GM10266 (cell line): Measurements from ENCODE around the gene DCC.

Experiments used
- DNase-seq: peaks from one replicate; pipeline ENCODE4 v3.0.0; 2012; ENCODE audit errors: extremely low spot score
- TF ChIP-seq, protein P1 (sequence below): IDR thresholded peaks from 2 replicates; pipeline ENCODE4 v1.5.1; 2012; ENCODE audit warnings: mild to moderate bottlenecking, low read depth; ENCODE audit not compliant: control insufficient read depth, insufficient read depth; ENCODE audit errors: missing control alignments

Gene DCC

DNA sequence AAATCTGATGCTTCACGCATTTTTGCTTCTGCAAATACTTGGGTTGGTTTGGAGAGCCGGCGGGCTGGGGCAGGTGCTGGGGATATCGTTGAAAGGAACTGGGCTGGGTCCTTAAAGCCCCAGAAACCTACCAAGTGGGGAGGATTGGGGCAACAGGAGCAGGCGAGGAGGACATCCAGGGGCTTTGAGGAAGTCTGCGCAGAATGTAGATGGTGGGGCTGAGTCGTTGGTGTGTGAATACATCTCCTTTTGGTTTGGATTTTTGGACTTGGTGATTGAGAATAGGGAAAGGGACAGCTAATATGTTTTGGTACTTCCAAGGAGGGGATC is 1.1 kb downstream of the DCC start:
- TF ChIP-seq, protein P1, sequence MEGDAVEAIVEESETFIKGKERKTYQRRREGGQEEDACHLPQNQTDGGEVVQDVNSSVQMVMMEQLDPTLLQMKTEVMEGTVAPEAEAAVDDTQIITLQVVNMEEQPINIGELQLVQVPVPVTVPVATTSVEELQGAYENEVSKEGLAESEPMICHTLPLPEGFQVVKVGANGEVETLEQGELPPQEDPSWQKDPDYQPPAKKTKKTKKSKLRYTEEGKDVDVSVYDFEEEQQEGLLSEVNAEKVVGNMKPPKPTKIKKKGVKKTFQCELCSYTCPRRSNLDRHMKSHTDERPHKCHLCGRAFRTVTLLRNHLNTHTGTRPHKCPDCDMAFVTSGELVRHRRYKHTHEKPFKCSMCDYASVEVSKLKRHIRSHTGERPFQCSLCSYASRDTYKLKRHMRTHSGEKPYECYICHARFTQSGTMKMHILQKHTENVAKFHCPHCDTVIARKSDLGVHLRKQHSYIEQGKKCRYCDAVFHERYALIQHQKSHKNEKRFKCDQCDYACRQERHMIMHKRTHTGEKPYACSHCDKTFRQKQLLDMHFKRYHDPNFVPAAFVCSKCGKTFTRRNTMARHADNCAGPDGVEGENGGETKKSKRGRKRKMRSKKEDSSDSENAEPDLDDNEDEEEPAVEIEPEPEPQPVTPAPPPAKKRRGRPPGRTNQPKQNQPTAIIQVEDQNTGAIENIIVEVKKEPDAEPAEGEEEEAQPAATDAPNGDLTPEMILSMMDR: no peak
- DNase-seq: no peak

DNA sequence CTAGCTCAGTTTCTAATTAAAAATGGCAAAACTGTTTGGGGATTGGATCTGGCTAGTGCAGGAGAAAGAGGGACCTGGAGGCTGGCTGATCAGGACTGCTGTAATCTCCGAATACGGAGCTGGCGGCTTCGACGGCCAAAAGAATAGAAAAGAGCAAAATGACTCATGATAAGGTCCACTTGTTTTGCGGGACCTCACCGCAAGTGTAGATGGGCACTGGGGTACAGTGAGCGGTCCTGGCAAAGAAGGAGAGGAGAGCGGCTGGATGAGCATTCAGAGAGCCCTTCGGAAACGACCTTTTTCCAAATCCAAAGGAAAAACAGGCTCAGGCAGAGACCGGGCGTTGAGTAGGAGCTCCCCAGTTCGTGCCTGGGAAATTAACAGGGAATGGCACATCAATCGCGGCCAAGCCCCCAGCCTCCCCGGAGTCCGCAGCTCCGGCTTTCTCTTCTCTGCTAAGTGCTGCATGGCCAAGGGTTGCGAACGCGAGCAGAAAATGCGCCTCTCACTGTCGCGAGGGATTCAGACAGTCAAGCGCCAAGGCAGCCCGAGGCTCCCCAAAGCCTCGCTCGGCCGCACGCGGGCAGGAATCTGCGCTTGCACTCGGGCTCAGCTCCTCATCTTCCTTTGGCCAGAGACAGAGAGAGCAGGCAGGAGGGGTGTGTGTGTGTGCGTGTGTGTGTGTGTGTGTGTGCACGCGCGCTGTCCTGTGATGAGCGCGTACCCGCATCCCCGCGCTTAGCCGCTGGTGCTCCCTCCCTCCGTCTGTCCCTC is 1.8 kb downstream of the DCC start:
- TF ChIP-seq, protein P1: no peak
- DNase-seq: no peak

DNA sequence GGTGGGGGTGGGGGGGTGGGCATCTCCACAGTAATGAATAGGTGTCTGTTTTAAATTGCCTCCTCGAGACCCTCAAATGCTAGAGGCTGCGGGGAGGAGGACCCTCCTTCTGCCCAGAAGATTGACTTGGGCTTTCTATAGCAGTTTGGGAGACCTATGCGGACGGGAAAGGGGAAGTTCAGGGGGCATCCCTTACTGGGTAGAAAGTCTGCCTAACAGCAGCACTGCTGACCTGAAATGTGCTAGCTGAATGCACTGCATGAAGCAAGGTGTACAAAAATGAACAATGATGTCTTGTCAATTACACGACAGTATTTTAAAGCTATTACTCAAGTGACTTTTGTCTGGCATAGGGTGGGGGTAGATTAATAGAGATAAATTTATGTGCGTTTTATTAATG is 2.5 kb downstream of the DCC start:
- TF ChIP-seq, protein P1: no peak
- DNase-seq: no peak

DNA sequence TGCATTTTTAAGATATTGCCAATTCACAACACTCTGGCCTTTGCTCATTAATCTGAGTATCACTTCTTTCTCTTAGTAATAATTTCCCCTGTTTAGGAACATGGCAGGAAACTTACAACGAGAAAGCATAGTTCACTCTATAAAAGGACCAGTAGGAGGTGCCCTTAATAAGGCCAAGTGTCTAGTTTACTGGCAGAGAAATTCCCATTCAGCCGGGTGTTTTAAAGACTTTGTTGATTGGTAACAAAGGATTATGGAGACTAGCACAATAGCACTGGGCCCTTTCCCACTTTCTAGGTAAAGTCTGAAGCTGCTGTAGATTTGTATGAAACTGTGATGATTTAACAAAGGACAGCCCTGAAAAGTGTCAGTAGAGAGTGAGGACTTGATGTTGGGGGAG is 3.1 kb downstream of the DCC start:
- DNase-seq: no peak
- TF ChIP-seq, protein P1: peak; percentile 30

DNA sequence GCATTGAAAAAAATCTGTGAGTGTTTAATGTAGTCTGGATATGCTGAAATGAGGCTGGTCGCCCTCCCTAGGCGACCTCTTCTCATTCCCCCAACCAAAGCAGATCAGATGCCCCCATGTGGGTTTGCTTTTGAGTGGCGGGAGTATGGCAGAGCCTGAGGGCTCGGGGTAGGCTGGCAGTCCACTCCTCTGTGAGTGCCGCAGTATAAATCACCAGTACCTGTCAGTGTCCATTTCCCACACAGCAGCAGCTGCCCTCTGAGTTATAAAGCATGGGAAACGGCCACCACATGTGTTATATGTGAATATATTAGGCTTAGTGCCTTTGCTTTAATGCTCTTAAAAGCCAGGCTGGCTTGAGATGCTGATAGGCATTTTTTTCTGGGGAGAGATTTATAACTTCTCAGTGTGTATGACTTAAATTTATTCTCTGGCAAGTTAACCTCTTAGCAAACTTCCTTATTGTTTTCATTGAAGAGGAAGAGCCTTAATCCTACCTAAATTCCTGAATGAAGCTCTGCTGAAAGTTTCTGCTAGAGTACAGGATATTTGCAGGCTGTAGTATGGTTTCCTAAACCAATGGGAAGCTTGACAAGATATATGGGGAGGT is 3.8 kb downstream of the DCC start:
- no peak for DNase-seq
- TF ChIP-seq, protein P1: no peak

DNA sequence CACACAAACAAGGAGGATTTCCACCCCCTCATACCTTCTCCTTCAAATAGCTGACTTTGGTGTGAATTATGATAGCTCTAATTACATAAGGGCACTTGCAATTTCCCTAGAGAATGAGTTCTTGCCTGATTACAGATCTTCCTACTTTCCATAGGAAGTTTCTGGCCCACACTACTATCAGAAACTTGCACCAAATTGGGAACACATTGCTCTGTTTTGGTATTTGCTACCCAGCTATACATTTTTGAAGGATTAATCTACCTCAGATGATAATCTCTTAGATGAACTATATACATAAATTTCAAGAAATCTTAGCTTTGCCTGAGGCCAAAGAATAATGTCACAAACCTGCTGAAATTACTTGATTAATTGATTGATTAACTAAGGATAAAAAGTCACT is 4.9 kb downstream of the DCC start:
- DNase-seq: no peak
- TF ChIP-seq, protein P1: no peak

DNA sequence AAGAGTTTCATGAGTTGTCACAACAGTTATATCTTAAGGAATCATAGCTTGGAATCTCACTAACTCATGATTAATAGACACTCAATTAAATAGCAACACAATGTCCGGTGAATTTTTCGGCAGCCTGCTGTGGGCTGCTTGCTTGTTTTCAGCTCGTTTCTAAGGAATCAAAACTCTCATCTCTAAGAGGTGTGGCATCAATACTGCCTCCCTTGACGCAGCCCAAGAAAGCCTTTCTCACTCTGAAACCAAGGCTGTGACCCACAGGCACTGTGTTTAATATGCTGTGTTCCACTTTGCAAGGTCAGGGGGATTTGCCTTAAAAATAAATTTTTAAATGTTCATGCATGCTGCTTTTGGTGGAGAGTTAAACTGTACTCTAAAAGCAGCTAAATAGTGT is 5.4 kb downstream of the DCC start:
- TF ChIP-seq, protein P1: no peak
- DNase-seq: no peak
